ENCODE results near the gene ADAMTSL1.

The ADAMTSL1 gene

DNA sequence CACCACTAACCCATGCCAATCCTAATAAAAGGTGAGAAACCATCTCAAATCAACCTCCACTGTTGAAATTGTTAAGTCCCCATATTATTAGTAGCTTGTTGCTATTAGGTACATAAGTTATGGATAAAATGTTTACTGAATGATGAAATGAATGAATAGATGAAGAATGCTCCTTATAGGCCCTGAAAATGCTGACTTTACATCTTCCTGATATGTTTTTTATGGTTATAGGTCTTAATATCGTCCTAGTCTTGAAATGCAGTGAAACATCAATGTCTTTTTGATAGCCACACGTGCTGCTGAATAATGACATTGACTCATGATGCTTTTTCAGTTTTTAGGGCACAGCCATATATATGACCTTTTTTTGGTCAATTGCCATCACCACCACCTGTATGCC, 281.3 kb downstream of the ADAMTSL1 start:
- in situ Hi-C loops (cut with MboI; ENCODE audit: low sequenced_read_pairs): no loop called here

- in situ Hi-C loops (cut with MboI; ENCODE audit: low sequenced_read_pairs): no loop called here
Measured at GRCh38 chr9:18756712-18757125, 282.8 kb downstream of the ADAMTSL1 start.

- in situ Hi-C loops (cut with MboI; ENCODE audit: low sequenced_read_pairs): no loop called here
Measured at GRCh38 chr9:18759827-18760226, 285.9 kb downstream of the ADAMTSL1 start.

- in situ Hi-C loops (cut with MboI; ENCODE audit: low sequenced_read_pairs): no loop called here
Measured at GRCh38 chr9:18761742-18762300, 287.9 kb downstream of the ADAMTSL1 start.

DNA sequence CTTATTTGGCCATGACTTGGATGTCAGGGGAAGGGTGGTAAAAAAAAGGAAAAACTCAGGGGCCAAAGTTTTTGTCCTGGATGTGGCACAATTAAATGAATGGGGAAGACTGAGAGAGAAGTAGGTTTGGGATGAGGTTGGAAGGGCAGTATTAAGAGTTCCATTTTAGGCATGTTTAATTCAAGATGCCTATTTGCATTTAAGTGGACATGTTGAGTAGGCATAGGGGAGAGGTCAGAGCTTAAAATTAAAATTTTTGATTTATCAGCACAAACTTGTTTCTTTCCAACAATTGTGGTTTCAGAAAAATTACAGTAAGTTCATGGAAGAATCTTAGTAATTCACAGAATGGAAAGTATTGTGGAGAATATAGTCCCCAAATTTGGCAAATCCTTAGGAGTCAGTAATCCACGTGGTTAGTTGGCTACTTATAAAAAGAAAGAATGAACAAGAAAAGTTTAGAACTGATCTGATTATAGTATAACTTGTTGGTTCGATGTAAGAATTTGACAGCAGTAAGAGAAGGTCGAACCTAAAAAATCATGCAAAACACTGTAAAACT, 293.1 kb downstream of the ADAMTSL1 start:
- in situ Hi-C loops (cut with MboI; ENCODE audit: low sequenced_read_pairs): no loop called here

DNA sequence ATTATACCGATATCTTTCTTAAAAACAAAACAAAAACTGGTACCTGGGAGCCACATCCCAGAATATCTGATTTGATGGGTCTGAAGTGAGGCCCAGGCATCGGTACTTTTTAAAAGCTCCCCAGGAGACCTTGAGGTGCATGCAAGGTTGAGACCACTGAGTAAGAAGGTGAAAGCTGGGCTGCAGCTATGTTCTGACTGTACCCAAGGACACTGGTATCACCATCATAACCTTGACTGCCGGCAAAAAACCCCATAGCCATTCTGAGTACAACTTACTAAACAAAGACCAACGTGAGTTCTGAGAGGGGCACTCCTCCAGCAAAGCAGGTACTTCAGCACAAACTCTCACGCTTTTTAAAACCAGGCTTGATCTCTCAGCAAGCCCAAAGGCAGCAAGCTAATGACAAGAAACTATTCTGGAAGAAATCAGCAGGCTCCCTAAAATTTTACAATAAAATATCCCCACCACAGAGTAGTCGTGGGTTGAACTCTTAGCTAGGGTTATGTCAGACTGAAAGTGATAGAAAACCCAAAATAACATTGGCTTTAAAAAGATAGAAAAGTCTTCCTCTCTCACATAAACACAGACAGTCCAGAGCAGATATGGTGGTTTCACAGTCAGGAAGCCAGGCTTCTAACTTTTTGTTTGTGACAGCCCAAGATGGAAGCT, 295.1 kb downstream of the ADAMTSL1 start:
- in situ Hi-C loops (cut with MboI; ENCODE audit: low sequenced_read_pairs): no loop called here

DNA sequence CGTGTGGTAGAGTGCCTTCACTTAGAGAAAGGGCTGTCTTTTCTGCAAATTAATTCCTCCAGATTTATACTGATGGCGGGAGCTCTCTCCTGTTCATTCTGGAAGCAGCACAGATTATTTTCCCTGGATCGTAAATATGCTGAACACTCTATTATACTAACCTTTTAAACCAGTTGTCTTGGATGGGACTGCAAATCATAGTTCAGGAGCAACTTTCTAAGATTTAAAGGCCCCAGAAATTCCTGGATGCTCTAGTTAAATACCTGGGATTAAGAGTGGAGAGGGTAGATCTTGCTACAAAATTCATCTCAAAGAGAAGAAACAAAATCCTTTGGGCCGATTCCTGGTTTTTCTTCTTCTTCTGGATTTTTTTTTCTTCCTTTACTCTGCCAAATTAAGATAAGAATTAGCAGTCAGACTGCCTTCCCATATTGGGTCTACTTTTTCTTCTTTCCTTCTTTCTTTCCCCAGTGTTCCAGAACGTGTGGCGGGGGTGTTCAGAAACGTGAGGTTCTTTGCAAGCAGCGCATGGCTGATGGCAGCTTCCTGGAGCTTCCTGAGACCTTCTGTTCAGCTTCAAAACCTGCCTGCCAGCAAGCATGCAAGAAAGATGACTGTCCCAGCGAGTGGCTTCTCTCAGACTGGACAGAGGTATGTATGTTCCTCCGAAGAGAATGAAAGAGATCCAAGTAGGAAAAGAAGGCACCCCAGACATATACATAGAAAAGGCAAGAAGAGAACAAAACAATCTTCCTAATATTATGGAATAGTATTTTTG, 296.4 kb downstream of the ADAMTSL1 start:
- in situ Hi-C loops (cut with MboI; ENCODE audit: low sequenced_read_pairs): no loop called here

GRCh38 chr9:18771011-18771410, 297.1 kb downstream of the ADAMTSL1 start:
- in situ Hi-C loops (cut with MboI; ENCODE audit: low sequenced_read_pairs): no loop called here

GRCh38 chr9:18771763-18772162, 297.8 kb downstream of the ADAMTSL1 start:
- in situ Hi-C loops (cut with MboI; ENCODE audit: low sequenced_read_pairs): no loop called here

DNA sequence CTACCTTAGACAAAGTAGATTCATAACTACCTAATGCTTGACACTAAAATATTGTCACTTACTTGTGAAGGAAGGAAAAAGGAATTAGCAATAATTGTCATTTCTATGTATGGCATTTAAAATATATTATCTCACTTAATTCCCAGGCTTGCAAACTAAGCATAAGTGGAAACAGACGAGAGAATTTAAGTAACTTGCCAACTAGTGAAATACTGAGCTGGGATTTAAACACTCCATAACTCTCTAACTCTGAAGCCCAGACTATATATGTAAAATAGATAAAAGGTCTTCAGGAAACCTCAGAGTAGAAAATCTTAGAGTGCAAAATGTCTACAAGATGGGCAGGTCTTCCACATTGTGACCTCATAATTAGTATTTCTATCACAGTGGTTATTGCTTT, 301.3 kb downstream of the ADAMTSL1 start:
- in situ Hi-C loops (cut with MboI; ENCODE audit: low sequenced_read_pairs): no loop called here

- in situ Hi-C loops (cut with MboI; ENCODE audit: low sequenced_read_pairs): no loop called here
Measured at GRCh38 chr9:18775930-18776329, 302.0 kb downstream of the ADAMTSL1 start.

- in situ Hi-C loops (cut with MboI; ENCODE audit: low sequenced_read_pairs): no loop called here
Measured at GRCh38 chr9:18776836-18777820, 303.2 kb downstream of the ADAMTSL1 start.

DNA sequence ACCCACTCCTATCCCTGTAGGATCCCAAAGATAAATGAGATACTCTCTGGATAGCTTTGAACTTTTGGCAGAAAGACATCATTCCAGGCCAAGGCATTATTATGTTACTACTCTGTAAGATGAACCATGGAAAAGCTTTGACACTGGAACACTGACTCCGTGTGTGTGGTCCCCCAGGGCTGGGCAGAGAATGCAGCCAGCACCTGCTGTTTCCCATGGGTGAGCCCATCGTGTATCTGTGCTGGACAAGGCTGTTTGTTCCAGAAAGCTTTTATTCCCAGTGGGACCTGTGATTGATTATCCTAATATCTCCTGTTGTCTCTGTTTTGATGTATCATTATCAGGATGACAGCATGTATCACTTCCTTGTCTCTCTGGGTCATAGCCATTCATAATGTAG, 304.2 kb downstream of the ADAMTSL1 start:
- in situ Hi-C loops (cut with MboI; ENCODE audit: low sequenced_read_pairs): no loop called here

DNA sequence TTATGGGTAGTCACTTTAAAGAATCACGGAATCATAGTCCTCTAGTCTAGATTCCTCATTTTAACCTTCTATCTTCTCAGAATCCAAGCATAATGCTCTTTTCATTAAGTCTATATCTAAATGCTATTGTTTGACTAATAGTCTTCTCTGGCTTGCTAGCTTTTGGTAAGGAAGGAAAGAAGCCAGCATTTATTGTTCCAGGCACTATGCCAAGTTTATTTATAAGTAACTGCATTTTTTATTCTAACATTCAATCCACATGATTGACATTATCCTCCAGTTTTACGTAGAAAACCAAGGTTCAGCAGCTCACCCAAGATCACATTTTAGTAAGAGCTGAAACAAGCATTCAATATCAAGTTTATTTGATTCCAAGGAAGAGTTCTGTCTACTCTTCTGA, 304.9 kb downstream of the ADAMTSL1 start:
- in situ Hi-C loops (cut with MboI; ENCODE audit: low sequenced_read_pairs): no loop called here

DNA sequence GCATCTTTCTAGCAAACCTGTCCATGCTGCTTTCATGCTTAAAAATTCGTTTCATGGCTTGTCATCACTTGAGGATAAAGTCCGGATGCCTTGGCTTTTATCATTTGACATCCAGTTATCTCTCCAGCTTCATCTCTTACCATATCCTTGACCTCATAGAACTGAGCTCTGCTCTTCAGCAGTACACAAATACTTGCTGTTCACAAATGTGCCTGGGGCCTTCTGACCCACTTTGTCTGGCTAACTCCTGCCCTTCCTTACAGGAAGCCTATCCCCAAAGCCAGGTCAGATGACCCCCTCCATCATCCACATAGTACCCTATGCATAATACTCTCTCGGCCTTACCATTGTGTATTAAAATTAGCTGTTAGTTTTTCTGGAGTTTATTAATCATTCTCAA, 310.0 kb downstream of the ADAMTSL1 start:
- in situ Hi-C loops (cut with MboI; ENCODE audit: low sequenced_read_pairs): no loop called here

GRCh38 chr9:18785604-18786003, 311.7 kb downstream of the ADAMTSL1 start:
- in situ Hi-C loops (cut with MboI; ENCODE audit: low sequenced_read_pairs): no loop called here

DNA sequence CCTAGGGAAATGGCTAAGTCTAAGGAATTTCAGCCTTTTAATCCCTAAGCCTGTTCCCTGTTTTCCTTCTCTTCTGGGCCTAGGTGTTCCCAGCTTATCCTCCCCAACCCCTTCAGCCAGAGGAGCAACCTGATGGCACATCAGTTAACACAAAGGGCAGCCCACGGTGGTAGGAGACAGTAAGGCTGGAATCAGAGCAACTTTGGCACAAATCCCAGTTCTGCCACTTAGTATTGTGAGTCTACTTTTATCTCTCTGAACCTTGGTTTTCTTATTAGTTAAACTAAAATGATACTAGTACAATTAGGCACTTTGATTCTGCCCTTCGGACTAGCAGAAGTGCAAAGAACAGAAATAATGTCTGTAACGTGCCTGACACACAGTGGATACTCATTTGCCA, 312.2 kb downstream of the ADAMTSL1 start:
- in situ Hi-C loops (cut with MboI; ENCODE audit: low sequenced_read_pairs): no loop called here

DNA sequence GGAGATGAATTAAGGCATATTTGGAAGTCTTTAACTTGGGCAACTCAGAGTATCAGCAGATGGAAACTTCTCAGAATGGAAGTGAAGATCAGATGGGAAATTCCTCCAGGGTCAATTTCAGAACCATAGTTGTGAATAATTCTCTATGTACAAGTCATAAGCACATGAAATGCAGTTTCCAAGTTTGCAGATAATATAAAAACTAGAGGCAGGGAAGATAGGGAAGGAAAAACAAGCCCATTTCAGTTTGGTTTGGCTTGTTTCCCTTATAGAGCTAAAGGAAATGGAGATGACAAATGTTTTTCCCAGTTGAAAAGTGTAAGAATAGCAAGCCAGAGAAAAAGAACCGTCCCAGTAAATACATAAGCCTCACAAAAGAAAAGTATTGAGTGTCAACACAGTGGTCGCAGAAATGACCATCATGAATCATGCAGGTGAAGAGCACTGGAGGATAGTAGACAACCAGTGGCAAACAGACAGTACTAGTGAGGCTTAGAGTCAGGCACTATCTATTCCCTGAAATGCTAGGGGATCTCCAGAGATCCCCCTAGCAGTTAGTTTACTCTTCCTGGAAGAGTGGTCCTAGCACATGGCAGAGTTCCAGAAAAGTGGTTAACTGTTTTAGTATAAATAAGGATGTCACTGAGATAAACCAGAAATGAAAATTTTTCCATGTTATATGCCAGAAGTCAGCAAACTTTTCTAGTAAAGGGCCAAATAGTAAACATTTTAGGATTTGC, 313.1 kb downstream of the ADAMTSL1 start:
- in situ Hi-C loops (cut with MboI; ENCODE audit: low sequenced_read_pairs): no loop called here

GRCh38 chr9:18788256-18788655, 314.3 kb downstream of the ADAMTSL1 start:
- in situ Hi-C loops (cut with MboI; ENCODE audit: low sequenced_read_pairs): no loop called here

DNA sequence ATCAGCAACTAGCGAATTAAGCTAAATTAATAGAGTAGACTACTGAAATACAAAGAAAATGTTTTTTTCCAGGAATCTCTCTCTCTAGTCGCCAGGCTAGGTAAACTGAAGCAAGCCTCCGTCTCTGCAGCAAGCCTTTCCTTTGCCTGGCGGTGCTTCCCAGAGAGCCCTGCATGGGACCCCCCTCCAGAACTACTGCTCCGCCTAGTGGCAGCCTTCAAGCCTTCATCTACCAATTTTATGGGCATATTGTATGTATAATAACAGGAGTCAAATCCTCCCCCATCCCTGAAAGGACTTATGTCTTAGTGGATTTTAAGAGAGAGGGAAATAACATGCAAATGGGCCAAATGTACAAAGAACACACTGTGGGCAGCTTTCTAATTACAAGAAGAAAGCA, 317.1 kb downstream of the ADAMTSL1 start:
- in situ Hi-C loops (cut with MboI; ENCODE audit: low sequenced_read_pairs): no loop called here

Measured in HL-60/S4 treated with retinoic acid at 250 ng/mL for 4 days and 3 days (cell line).